Upper lobe of right lung (tissue), 1 donor: Measurements from ENCODE around the gene SEC61B. TPM values are rescaled to one million over a fixed set of nuclear protein-coding genes. Genes with fewer than 3 reads are reported as not detected.
"Not testable (repeated sequence)": the region's sequence is repeated elsewhere in the genome, so short reads cannot be mapped to it uniquely, and the experiment has no call there.

Experiments
- ATAC-seq: fragments of 200-7000 bp; cut with Tn5 transposase; one replicate; pipeline ENCODE4 v1.9.1; 2020; ENCODE audit warnings: mild to moderate bottlenecking, moderate library complexity
- DNase-seq: peaks from one replicate; pipeline ENCODE4 v3.0.0-alpha.2; 2020
- H3K27ac ChIP-seq: fragments of 200-600 bp; one replicate; pipeline ENCODE4 v1.8.0; 2022
- H3K27me3 ChIP-seq: fragments of 200-600 bp; one replicate; pipeline ENCODE4 v1.8.0; 2022; ENCODE audit warnings: mild to moderate bottlenecking
- H3K36me3 ChIP-seq: fragments of 200-600 bp; one replicate; pipeline ENCODE4 v1.8.0; 2022
- H3K4me1 ChIP-seq: fragments of 200-600 bp; one replicate; pipeline ENCODE4 v1.8.0; 2022
- H3K4me3 ChIP-seq: fragments of 200-600 bp; one replicate; pipeline ENCODE4 v1.8.0; 2022; ENCODE audit warnings: mild to moderate bottlenecking
- H3K9me3 ChIP-seq: fragments of 200-600 bp; one replicate; pipeline ENCODE4 v1.8.0; 2022
- intact Hi-C: fragments of 100-400 bp; cut with DNase I; formaldehyde crosslinking; loops from one replicate; pipeline ENCODE4 v1.11.0; 2022
- total RNA-seq: library from RNA; stranded (reverse); fragmentation: NEBNext Ultra II Directional; extraction: Animal tissue kit (Norgen Biotek cat#: 25700); gene quantifications from one replicate; pipeline ENCODE4 v1.2.1, GENCODE V29; 2021
- TF ChIP-seq, protein P1 (sequence below): fragments of 200-600 bp; IDR thresholded peaks from one replicate; pipeline ENCODE4 v1.8.0; 2022; ENCODE audit warnings: antibody characterized with exemption
- donor health status: DM: no; HTN: yes; CAD: no; lungs with severe emphysema.

Gene SEC61B
- total RNA-seq, 1 donor from 2014 or later: 116 TPM

DNA sequence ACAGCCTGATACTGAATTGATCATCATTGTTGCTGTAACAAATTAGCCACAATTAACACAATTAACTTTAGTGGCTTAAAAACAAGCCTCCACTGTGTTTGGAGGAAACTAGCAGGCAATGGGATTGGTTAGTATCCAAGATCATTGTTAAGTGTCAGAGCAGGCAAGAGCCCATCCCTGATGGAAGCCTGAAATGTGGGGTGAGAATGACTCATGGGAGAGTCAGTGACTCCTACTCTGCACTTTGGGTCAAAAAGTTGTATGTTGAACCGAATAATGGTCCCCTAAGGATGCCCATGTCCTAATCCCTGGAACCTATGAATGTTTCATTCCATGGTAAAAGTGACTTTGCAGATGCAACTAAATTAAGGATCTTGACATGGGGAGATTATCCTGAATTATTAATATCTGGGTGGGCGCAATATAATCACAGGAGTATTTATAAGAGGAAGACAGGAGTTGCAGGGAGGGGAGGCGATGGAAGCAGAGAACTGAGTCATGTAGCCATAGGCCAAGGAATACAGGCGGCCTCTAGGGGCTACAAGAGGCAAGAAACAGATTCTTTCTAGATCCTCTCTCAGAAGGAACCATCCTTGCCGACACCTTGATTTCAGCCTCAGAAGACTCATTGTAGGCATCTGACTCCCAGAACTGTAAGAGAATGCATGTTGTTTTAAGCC lies 29.2 kb upstream of the SEC61B start:
- H3K36me3 ChIP-seq: no peaks in the 10 kb centered on the region
- H3K9me3 ChIP-seq: no peaks in the 10 kb centered on the region
- no peaks in the 10 kb centered on the region for H3K4me1 ChIP-seq
- H3K27ac ChIP-seq: no peak overlapping the region
- no peak for ATAC-seq
- peaks cover 10% of the 10 kb centered on the region for H3K27me3 ChIP-seq
- no peak for DNase-seq
- TF ChIP-seq, protein P1, sequence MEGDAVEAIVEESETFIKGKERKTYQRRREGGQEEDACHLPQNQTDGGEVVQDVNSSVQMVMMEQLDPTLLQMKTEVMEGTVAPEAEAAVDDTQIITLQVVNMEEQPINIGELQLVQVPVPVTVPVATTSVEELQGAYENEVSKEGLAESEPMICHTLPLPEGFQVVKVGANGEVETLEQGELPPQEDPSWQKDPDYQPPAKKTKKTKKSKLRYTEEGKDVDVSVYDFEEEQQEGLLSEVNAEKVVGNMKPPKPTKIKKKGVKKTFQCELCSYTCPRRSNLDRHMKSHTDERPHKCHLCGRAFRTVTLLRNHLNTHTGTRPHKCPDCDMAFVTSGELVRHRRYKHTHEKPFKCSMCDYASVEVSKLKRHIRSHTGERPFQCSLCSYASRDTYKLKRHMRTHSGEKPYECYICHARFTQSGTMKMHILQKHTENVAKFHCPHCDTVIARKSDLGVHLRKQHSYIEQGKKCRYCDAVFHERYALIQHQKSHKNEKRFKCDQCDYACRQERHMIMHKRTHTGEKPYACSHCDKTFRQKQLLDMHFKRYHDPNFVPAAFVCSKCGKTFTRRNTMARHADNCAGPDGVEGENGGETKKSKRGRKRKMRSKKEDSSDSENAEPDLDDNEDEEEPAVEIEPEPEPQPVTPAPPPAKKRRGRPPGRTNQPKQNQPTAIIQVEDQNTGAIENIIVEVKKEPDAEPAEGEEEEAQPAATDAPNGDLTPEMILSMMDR: no peak
- intact Hi-C loops: no loop called here
- no peak overlapping the region for H3K4me3 ChIP-seq

DNA sequence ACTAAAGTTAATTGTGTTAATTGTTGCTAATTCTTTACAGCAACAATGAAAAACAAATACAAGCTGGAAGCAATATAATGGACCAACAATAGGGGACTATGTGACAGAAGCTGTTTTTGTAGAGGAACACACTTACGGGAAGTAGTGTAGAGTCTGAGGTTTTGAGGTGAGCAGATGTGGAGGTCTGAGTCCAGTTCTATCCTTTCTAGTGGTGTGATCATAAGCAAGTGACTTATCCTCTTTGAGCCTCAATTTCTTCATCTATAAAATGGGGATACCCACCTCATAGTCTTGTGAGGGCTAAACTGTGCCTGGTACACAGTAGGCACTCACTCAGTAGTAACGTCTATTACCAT lies 28.6 kb upstream of the SEC61B start:
- Histone ChIP-seq H3K4me3 (no peak overlapping the region), H3K27ac (no peak overlapping the region), H3K36me3 (no peaks in the 10 kb centered on the region), H3K9me3 (no peaks in the 10 kb centered on the region), H3K4me1 (no peaks in the 10 kb centered on the region), H3K27me3 (peaks cover 8% of the 10 kb centered on the region)
- intact Hi-C loops: no loop called here
- ATAC-seq: no peak
- DNase-seq: no peak
- TF ChIP-seq, protein P1: no peak

DNA sequence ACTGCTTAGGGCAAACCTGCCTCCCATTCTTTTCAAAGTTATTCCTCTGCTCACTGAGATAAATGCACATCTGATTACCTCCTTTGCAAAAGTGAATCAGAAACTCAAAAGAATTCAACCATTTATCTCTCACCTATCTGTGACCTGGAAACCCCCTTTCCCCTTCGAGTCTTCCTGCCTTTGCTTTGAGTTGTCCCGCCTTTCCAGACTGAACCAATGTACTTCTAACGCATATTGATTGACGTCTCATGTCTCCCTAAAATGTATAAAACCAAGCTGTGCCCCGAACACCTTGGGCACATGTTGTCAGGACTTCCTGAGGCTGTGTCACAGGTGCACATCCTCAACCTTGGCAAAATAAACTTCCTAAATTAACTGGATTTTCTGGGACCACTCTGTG lies 25.6 kb upstream of the SEC61B start:
- DNase-seq, H3K27me3 ChIP-seq, H3K36me3 ChIP-seq, H3K4me3 ChIP-seq, H3K27ac ChIP-seq, H3K4me1 ChIP-seq, H3K9me3 ChIP-seq, ATAC-seq, intact Hi-C loops: not testable (repeated sequence)

DNA sequence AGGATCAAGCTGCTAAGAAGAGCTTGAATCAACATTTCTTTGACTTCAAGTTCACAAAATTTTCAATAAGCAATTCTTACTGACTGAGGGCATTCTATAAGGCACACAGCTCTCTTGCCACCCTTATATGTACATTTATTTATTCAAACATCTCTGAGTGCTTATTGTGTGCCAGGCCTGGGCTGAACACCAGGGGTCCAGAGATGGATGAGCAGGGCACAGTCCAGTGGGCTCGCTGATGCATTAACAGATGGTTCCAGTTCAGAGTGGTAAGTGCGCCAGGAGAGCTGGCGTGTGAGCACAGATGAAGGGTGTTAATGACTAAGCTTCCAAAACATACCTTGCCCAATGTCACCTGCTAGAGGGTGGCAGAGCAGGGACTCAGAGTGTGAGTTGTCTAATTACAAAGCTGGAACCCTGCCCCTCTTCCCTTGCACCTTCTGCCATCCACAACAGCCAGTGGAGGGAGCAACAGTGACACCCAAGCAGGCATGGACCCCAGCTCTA lies 24.9 kb upstream of the SEC61B start:
- Histone ChIP-seq H3K4me3 (no peak overlapping the region), H3K27me3 (no peaks in the 10 kb centered on the region), H3K9me3 (no peaks in the 10 kb centered on the region), H3K27ac (no peak overlapping the region), H3K36me3 (no peaks in the 10 kb centered on the region), H3K4me1 (no peaks in the 10 kb centered on the region)
- DNase-seq (no peak), ATAC-seq (no peak)
- TF ChIP-seq, protein P1: no peak
- intact Hi-C loops: no loop called here

DNA sequence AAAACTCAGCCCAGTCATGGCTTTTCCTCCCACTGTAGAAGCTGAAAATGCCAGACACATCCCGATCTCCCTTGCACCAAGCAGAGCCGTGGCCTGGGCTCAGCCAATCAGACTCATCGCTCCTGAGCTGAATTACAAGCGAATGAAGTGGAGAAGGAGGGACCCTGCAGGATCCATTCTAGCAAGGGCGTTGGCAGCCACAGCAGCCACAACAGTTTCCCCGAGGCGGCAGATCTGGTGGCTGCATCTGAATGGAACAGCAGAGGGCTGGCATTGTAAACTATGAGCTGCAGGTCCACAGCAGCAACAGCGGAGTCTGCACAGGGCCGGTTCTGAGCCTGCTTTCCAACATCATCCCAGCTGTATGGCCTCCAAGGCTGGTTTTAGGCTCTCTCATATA lies 24.1 kb upstream of the SEC61B start:
- Histone ChIP-seq H3K4me3 (no peak overlapping the region), H3K4me1 (no peaks in the 10 kb centered on the region), H3K27ac (no peak overlapping the region), H3K27me3 (no peaks in the 10 kb centered on the region), H3K36me3 (no peaks in the 10 kb centered on the region), H3K9me3 (no peaks in the 10 kb centered on the region)
- intact Hi-C loops: no loop called here
- no peak for DNase-seq
- no peak for ATAC-seq
- TF ChIP-seq, protein P1: no peak

DNA sequence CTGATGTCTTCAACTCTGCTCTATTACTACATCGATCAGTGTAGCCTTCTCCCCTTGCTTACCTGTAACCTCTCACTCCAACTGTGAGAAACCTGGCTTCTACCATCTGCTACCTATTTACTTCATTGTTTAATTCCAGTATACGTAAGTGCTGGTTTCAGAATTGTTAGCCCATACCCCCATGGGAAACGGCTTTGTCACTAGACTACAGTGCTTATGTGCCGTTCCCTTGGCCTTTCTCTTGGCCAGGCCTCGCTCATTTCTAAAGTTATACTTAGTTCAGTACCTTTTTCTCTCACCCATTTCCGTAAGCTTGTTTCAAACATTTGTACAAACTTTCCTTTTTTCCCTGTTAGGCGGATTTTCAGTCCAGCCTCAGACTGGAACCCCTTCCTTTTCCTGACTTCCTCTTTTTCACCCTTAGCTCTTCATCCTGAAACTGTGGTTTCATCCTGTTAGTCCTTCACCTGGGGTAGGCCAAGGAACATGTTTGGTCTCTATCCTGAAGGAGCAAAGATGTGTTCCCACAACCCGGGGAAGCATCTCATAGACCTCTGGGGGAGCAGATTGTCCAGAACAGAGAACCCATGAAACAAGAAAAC lies 22.0 kb upstream of the SEC61B start:
- H3K27me3 ChIP-seq: no peaks in the 10 kb centered on the region
- TF ChIP-seq, protein P1: no peak
- ATAC-seq: no peak
- H3K27ac ChIP-seq: no peak overlapping the region
- no peak for DNase-seq
- no peaks in the 10 kb centered on the region for H3K36me3 ChIP-seq
- no peaks in the 10 kb centered on the region for H3K9me3 ChIP-seq
- no peak overlapping the region for H3K4me3 ChIP-seq
- no peaks in the 10 kb centered on the region for H3K4me1 ChIP-seq
- intact Hi-C loops: no loop called here
